Kidney glomerular epithelial cell (primary cell): Measurements from ENCODE around the gene POU6F2.
"Not testable (repeated sequence)": the region's sequence is repeated elsewhere in the genome, so short reads cannot be mapped to it uniquely, and the experiment has no call there.

Experiments used
- DNase-seq: peaks from one replicate; lab custom pipeline; 2025; lab: John Stamatoyannopoulos, UW

POU6F2 gene

DNA sequence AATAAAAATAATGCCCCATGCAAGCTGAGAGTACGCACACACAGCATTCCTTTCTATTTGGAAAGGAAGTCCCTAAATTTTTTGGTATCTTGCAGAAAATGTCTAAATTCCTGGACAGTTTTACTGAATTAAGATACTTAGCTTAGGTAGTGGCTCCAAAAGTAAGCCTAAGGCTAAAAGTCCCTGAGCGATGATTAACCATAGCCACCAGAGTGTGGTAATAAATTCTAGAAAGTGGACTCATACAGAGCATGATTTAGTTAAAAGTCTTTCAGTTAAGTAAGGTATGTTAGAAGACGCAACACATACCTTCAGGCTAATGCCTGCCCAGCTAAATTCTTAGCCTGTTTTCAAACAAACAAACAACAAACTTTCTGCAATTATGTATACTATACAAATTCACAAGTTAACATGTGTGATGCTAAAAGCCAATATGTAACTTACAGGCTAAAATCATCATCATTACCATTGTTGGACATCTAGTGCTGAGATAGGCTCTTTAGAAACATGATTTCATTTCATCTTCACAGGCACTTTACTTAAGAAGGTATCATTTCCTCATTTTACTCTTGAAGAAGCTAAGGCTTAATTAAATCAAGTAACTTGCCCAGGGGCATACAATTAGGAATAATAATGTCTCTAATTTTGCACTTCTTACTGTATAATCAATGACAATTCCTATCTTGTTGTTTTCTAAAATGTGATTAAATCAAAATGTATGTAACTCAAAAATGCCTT is 327.1 kb downstream of the POU6F2 start:
- no peak for DNase-seq

DNA sequence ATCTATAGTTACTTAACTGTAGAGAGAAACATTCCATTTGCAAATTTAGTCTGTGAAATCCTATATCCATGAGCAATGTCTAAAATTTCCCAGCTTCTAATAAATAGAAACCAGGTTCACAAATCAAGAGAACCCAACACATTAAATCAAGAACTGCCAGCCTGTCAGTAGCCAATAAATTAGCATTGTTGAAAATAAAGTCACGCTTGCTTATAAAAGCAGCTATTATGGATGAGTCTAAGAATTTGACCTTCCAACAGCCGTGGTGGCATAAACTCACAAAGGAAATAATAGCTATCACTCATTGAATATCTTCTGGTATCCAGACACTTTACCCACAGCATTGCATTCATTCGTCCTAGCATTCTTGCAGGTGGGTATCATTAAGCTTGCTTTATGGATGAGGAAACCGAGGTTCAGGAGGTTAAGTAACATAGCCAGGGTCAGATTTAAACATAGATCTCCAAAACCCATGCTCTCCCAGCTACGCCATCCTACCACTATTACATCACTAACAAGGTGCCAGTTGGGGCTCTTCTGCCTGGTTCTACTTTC is 328.4 kb downstream of the POU6F2 start:
- DNase-seq, result peak; percentile 63

DNA sequence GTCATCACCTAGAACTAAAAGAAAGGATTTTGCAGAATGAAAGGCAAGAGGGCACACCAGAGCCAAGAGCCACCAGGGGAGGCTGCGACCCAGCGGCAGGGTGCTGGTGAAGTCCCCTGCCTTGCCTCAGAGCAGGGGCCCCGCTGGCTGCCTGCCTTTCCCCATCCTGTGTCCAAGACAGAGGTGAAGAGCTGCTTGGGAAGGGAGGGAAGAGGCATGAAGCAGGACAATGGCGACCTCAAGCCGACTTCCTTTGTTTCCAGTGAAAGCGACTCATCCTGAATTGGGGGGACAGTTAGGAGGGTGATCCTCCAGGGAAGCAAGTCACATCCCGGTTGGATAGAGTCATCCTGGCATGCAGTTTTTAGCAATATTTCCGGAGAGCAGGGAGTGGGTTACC is 333.0 kb downstream of the POU6F2 start:
- DNase-seq, result no peak

DNA sequence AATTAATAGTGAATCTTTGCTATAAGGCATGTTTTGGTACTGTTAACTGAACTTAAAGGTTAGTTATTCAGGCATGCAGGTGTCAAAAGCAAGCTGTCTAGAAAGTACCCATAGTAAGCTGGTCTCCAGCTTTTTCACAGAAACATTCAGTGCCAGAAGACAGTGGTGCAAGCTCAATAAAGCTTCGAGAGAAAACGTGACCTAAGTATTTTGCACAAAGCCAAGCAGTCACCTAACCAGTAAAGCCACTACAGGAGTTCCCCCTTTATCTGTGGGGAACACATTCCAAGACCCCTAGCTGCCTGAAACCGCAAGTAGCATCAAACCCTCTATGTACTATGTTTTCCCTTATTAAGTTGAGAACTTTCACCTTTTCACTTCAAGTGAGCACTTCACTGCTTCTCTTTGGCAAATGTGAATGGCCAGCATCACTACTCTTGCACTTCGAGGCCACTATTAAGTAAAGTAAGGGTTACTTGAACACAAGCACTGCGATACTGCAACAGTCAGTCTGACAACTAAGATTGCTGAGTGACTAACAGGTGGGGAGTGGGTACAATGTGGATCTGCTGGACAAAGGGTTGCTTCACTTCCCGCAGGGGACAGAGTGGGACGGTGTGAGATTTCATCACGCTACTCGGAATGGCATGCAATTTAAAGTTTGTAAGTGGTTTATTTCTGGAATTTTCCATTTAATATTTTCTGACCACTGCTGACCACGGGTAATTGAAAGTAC is 334.7 kb downstream of the POU6F2 start:
- no peak for DNase-seq

DNA sequence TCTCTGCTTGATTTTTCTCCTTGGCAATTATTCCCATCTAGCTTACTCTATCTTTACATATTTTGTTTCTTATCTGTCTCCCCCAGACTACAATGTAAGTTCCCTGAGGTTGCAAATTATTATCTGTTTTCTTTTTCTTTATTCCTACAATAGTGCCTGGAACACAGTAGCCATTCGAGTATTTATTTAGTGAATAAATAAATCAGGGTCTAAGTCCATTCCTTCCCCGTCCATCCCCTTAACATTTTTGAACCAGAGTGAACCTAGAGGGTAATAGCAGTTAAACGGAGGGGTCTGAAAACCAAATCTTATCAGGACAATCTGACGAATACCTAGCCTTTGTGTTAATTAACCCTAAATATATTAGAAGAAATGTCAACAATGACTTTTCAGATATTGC is 335.7 kb downstream of the POU6F2 start:
- no peak for DNase-seq

DNA sequence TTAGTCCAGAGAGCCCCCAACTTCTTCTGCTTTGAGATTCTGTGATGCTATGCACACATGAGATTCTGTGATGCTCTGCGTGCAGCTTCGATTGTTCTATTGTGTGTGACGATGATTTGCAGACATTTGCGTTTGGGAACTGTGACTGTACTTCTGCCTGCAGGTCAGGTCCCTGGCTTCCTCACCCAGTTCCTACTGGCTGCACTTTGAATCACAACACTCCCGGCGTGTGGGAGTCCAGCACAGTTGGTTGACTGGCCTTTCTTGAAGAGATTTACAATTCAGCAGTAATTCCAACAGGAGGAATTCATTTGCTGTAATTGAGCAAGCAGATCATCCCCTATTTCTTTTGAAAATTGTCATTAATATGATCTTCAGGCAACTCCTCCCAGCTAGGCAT is 336.3 kb downstream of the POU6F2 start:
- DNase-seq, result peak; percentile 84

DNA sequence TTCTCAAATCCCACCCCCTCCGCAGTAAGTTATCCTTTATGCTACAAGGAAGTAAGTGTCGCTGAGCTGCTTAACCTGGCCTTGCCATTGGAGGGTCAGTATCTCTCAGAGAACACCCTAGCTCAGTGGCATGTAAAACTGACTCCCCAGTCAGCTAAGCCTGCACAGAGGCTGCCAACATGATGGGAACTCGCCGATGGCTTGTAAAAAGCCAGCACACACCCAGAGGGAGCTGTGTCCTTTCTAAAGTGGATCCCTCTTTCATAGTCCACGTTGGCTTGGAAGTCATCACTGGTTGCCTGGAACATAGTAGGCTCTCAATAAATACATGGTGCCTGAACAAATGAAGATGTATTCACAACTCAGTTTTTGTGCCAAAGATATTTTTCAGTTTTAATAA is 339.4 kb downstream of the POU6F2 start:
- no peak for DNase-seq

DNA sequence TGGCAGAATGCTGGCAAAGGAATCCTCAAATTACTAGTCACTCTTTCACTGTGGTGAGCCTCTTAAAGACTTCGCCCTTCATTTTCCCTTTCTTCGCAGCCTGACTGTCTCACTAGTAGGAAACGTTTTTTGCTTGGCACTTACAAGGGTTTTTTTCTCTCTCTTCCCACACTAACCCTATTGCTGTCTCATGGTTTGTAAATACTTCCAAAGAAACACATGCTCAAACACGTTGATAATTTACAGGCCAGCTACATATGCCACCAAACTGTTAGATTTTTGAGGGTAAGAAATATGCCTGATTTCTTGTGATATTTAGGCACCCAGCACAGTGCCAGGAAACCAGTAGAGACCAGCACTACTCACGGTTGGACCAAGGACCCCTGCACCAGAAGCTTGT is 340.2 kb downstream of the POU6F2 start:
- no peak for DNase-seq

DNA sequence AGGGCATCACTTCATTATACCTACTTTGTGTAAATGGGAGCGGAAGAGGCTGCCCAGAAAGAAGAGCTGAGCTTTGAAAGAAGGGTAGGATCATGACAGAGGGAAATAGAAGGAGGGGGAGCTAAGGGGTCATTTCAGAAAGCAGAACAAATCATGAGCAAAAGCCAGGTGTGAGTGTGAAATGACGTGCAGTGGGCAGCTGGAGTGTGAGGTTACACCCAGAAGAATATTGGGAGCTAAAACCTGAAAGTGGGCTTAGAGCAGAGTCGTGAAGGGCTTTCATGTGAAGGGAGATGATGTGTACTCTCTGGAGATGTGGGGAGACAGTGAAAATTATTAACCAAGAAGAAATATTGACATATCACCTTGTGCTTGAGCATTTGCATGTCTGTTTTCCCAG is 343.5 kb downstream of the POU6F2 start:
- no peak for DNase-seq

DNA sequence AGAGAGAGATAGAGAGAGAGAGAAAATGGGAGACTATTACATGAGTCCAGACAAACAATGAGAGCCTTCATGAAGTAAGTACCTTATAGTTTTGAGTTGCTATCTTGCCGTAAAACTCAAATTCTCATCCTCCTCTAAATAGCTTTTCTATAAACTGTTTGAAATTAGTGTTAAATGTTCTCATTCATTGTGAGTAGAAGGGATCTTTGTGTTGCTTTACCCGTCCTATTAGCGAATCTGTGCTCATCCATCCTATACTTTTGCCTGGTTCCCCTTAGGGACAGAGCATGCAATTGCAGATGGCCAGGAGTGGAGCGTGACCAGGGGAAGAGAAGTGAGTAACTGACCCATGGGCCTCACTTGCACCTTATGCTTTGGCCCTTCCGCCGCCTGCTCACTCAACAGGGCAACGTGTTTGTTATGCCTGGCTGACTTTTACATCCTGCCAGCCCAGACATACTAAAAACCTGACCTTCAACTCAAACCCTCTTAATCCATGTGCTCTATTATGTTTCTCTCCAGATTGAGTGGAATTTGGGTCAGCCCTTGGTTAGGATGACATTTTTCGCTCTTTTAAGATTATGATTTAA is 344.3 kb downstream of the POU6F2 start:
- peak; percentile 31 for DNase-seq

DNA sequence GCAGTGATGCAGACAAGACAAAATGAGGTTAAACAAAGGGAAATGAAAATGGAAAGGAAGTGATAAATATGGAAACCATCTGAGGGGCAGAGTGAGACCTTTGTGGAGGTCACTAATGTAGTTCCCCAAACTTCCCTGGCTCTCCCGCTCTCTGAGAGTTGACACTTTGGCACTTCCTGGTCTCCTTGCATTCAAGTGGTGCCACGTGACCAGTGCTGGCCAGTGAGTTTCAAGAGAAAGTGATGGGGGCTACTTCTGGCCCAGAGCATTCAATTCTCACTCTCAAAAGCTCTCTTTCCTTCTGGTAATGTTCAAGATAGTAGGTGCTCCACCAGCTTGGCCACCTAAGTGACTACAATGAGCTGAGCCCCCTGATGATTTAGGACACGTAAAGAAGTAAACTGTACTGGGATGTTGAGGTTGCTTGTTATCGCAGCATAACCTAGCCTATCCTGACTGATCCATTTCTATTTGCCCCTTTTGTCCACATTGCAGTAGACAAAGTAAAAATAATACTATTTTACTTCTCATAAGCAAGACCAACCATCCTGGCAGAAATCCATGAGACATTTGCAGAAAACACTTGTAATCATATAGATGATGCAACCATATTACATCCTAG is 346.5 kb downstream of the POU6F2 start:
- no peak for DNase-seq

DNA sequence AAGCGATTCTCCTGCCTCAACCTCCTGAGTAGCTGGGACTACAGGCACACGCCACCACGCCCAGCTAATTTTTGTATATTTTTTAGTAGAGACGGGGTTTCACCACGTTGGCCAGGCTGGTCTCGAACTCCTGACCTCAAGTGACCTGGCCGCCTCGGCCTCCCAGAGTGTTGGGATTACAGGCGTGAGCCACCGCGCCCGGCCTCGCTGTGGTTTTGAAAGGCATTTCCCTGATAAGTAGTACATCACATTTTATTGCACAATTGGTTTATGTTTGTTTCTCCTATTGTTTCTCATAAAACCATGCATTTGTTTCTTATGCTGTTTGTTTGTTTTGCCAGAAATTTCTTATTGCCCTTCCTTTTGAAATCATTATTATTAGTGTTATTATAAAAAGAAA is 353.9 kb downstream of the POU6F2 start:
- not testable (repeated sequence) for DNase-seq

DNA sequence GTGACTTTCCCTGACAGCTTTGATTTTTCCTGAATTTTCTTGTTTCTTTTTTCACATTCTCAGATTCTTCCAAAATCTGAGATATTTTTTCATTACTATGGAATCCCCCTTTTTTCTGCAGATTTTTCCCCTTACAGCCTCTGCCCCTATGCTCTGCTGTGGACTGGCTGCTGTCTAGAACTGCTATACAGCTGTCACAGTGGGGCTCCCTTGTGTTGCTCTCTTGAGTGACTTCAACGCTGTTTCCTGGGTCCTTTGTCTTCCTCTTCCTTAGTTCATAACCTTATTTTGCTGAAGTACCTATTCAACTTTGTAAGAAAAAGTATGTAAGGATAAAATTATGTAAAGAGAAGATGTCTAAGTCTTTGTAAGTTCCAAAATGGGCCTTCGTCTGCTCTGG is 354.4 kb downstream of the POU6F2 start:
- no peak for DNase-seq

DNA sequence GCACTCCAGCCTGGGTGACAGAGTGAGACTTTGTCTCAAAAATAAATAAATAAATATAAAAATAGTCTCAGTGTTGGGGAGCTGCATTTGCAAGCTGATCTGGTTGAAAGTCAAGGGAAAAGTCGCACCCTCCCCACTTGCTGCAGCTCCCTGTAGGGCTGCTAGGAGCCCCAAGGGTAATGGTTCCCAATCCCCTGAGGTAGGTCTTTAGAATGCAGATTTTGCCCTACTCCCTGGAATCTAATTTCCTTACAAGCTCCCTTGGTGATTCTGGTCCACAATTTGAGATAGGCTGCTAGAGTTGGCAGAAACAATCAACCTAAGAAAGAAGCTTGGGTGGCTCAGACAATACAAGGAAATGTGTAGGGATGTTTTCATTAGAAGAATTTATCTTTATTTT is 356.0 kb downstream of the POU6F2 start:
- no peak for DNase-seq

DNA sequence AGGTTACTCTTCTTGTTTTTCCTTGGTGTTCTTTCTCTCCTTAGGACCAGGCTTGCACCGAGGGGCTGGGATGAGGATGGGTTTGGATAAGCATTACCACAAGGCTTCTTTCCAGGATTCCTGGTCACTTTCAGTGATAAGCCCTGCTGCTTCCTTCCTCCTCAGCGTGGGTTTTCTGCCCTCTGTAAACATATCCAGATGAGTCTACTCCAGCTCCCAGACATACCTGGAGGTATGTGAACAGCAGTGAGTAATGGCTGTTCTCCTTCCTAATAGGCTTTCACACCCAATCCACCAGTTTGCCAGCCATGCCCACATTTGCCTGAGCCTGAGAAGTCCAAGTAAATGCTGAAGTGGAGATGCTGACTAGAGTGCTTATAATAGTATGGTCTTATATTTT is 358.7 kb downstream of the POU6F2 start:
- peak; percentile 56 for DNase-seq

DNA sequence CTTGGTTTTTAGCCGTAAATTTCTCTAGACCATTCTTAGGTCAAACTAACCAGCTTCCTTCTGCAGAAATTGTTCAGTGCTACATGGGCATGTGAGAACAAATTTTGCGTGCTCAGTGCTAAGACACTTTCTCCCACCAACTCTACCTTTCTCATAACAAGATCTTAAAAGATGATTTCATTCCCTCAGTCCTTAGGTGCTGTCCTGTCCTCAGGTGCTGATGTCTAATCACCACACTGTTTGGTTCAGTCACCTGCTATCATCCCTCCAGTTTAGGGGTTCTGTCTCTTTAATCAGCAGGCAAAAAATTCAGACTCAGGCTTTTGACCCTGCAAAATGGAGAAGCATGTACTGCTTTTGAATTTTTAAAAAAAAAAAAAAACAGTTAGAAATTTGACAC is 361.0 kb downstream of the POU6F2 start:
- DNase-seq, result no peak

DNA sequence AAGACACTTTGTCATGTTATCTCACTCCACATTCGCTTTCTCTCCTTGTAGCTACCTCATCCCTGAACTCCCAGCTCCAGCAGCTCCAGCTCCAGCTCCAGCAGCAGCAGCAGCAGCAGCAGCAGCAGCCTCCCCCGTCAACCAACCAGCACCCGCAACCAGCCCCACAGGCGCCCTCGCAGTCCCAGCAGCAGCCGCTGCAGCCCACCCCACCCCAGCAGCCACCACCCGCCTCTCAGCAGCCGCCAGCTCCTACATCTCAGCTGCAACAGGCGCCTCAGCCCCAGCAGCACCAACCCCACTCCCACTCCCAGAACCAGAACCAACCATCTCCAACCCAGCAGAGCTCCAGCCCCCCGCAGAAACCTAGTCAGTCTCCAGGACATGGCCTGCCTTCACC is 361.9 kb downstream of the POU6F2 start:
- DNase-seq, result no peak

DNA sequence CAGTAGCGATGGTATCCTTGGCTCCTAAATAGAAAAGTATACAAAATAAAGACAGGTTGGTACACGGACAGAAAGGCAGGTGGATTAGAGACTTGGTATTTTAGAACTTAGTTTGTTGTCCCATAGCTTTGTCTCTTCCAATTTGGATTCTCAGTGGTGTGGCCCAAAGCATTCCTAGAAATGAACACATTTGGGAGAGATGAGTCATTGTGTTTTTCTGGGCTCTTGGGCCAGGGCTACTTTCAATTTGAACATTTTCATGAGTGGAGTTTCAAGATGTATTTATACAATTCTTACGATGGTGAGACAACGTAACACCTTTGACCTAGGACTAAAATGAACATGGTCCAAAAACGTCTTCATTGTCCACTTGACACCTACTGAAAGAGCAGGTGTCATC is 363.4 kb downstream of the POU6F2 start:
- no peak for DNase-seq

DNA sequence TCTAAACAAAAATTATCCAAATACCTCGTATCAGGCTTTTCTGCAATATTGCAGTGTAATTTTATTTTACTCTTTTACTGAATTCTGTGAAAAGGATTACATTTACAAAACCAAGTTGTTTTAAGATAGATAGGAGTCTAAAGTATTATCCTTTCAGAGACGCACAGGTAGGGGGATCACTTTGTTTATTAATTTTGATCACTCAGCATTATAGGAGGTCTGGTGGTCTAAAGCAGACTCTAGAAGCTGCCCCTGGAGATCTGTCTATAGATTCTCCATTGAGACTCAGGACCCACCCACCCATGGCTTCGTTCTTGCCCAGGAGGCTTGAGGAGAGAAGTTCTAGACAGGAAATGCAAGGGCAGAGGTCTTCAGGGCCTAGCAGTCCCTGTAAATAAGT is 365.1 kb downstream of the POU6F2 start:
- DNase-seq, result no peak

DNA sequence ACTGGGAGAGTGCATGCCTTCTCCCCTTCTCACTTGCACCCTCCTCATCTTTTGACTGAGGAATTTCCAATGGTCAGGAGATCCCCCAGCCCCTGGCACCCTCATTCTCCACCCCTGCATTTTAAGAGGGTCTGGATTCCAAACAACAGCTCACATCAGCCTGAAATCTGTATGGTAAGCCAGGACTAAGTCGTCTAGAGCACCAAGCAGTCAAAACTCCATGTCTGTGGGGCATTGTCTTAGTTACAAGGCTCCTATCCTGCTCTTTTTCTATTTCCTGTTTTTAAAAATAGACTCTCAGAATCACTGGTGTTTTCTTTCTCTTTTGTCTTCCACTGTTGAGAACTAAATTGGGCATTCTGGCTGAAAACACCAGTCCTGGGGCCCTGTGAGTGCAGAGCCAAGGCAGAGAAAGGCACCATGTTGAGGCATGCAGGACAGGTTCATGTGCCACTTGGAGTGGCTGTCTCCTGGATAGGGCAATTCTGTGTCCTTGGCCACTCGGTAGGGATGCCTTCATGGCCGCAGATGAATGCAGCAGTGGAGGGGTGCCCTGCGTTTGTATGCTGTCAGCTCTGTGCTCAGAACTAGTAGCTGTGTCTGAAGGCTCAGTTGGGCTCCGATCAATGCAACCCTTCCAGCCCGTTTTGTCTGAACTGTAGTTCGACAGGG is 371.9 kb downstream of the POU6F2 start:
- DNase-seq, result no peak

DNA sequence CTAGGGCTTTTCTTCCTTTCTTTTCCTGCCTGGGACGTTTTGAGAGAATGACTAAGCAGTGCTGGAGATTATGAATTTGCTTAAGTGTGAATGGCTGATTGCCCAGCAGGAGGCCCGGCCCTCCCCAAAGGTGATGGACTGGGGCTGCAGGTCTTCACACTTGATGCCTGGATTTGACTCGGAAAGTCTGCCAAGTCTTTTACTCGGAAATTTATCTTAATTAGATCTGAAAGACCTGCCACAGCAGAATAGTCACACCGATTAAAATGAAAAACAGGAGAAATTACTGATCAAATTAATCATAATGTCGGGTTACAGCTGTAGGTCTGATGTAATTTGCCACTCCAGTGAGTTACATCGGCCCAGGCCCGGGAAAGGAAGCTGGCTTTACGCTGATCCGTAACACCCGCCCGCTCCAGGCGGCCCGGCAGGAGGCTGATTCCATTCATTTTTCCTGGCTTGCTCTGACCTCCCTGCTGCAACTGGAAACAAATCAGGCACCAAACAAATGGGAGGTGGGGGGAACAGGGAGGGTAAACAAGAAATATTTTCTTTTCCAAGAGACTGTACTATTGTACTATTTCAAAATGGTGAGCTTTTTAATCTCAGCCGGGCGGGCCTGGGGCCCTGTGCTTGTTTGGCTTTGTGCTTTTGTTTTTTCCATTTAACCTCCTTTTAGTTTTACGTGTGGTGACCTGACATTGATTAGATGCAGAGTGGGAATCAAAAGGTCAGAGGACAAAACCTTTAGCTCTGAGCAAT is 376.1 kb downstream of the POU6F2 start:
- DNase-seq, result peak; percentile 92
